Keratinocyte (primary cell): ENCODE results near the gene SPAG9. TPM values are rescaled to one million over a fixed set of nuclear protein-coding genes. Genes with fewer than 3 reads are reported as not detected.

Experiments used
- DNase-seq: peaks from one replicate; pipeline ENCODE4 v3.0.0-alpha.2; 2011; ENCODE audit warnings: low read depth, missing footprints, low spot score
- FAIRE-seq: peaks from 2 replicates; lab custom pipeline; 2011; peaks lifted over from hg19 to GRCh38; lab: Jason Lieb, UNC
- H2AFZ ChIP-seq: 2 replicates; pipeline ENCODE4 v1.6.0; 2012; ENCODE audit warnings: low read length, control low read depth, inconsistent platforms; ENCODE audit not compliant: control insufficient read depth
- H3K27ac ChIP-seq: 2 replicates; pipeline ENCODE4 v1.5.1; 2011; ENCODE audit warnings: low read length; ENCODE audit not compliant: control insufficient read depth, insufficient read depth
- H3K27me3 ChIP-seq: 3 replicates; pipeline ENCODE4 v1.6.0; 2011; ENCODE audit warnings: low read length; ENCODE audit not compliant: control insufficient read depth, insufficient read depth; ENCODE audit errors: extremely low read depth
- H3K36me3 ChIP-seq, 2 experiments: 2 replicates in 1 of 2; 3 replicates in 1 of 2; pipeline ENCODE4 v1.5.1; 2011; ENCODE audit warnings: low read length in 2 of 2, mild to moderate bottlenecking in 1 of 2; ENCODE audit not compliant: control insufficient read depth in 2 of 2, insufficient read depth in 2 of 2; ENCODE audit errors: extremely low read depth in 1 of 2
- H3K4me1 ChIP-seq: 3 replicates; pipeline ENCODE4 v1.5.1; 2011; ENCODE audit warnings: low read length; ENCODE audit not compliant: control insufficient read depth, insufficient read depth; ENCODE audit errors: extremely low read depth
- H3K4me2 ChIP-seq: 3 replicates; pipeline ENCODE4 v1.6.0; 2011; ENCODE audit warnings: low read depth, low read length; ENCODE audit not compliant: control insufficient read depth, insufficient read depth; ENCODE audit errors: extremely low read depth
- H3K4me3 ChIP-seq, 3 experiments: fragments of 200-600 bp in 1 of 3; sonication (generic) in 1 of 3; 2 replicates in 2 of 3; 3 replicates in 1 of 3; pipeline ENCODE4 v1.5.1; 2011 to 2016; ENCODE audit warnings: low read length in 3 of 3, mild to moderate bottlenecking in 3 of 3, control low read depth in 2 of 3, inconsistent platforms in 1 of 3, low read depth in 1 of 3, mixed read lengths in 1 of 3, mixed run types in 1 of 3, moderate library complexity in 1 of 3; ENCODE audit not compliant: control insufficient read depth in 2 of 3, insufficient read depth in 2 of 3; ENCODE audit errors: extremely low read depth in 1 of 3
- H3K79me2 ChIP-seq: 2 replicates; pipeline ENCODE4 v1.6.0; 2012; ENCODE audit warnings: low read length; ENCODE audit not compliant: control insufficient read depth, insufficient read depth
- H3K9ac ChIP-seq: 3 replicates; pipeline ENCODE4 v1.6.0; 2011; ENCODE audit warnings: low read length; ENCODE audit not compliant: control insufficient read depth, insufficient read depth; ENCODE audit errors: extremely low read depth
- H3K9me1 ChIP-seq: 3 replicates; pipeline ENCODE4 v1.6.0; 2011; ENCODE audit warnings: low read length; ENCODE audit not compliant: control insufficient read depth, insufficient read depth; ENCODE audit errors: extremely low read depth
- H3K9me3 ChIP-seq: 2 replicates; pipeline ENCODE4 v1.5.1; 2012; ENCODE audit warnings: low read depth, low read length; ENCODE audit not compliant: control insufficient read depth
- H4K20me1 ChIP-seq: 3 replicates; pipeline ENCODE4 v1.6.0; 2011; ENCODE audit warnings: low read length; ENCODE audit not compliant: control insufficient read depth, insufficient read depth; ENCODE audit errors: extremely low read depth
- CTCF ChIP-seq, 3 experiments: IDR thresholded peaks in 1 of 3; conservative IDR thresholded peaks in 1 of 3; optimal IDR thresholded peaks in 1 of 3; 2 replicates in 2 of 3; 3 replicates in 1 of 3; pipeline versions ENCODE3 to v1.5.1; 2011; ENCODE audit warnings: low read length in 3 of 3, mild to moderate bottlenecking in 3 of 3, moderate library complexity in 2 of 3, control low read depth in 1 of 3, inconsistent platforms in 1 of 3; ENCODE audit not compliant: insufficient read depth in 2 of 3; ENCODE audit errors: extremely low read depth in 1 of 3
- EZH2 ChIP-seq: IDR thresholded peaks from one replicate; pipeline ENCODE4 v1.6.1; 2012; ENCODE audit warnings: inconsistent platforms, mild to moderate bottlenecking, low read length, moderate library complexity
- dilution Hi-C: fragments of 300-500 bp; cut with MboI; formaldehyde crosslinking; loops from one replicate; pipeline ENCODE4 v1.7.0; 2020; ENCODE audit warnings: low sequenced_read_pairs; ENCODE audit not compliant: extremely low pct_ligation_motif_present
- polyA plus RNA-seq, 5 experiments: library from polyadenylated mRNA; depleted of rRNA in 3 of 5; stranded (reverse) in 3 of 5; stranded (forward) in 1 of 5; unstranded in 1 of 5; fragments of >200 nt; gene quantifications; 1 replicate in 1 of 5; 2 replicates in 3 of 5; 3 replicates in 1 of 5; pipeline versions ENCODE4 v1.2.1 to v1.2.3, GENCODE V29; 2011 to 2012; ENCODE audit warnings: missing spikeins in 2 of 5, low read depth in 1 of 5, low replicate concordance in 1 of 5

The SPAG9 gene
- polyA plus RNA-seq, 1 donor (not counting 4 experiments of a cell fraction or from before 2014, with no cell fraction given): 43.1 TPM

GRCh38 chr17:51029568-51030463 lies 90.9 kb downstream of the SPAG9 start:
- TF ChIP-seq EZH2: no peak
- no peak for TF ChIP-seq CTCF (optimal IDR thresholded peaks at IDR 0.05 in 1 of 3, IDR thresholded peaks at IDR 0.05 in 1 of 3, conservative IDR thresholded peaks at IDR 0.05 in 1 of 3; ENCODE audit: extremely low read depth in 1 of 3, insufficient read depth in 2 of 3, low read length in 3 of 3)
- H3K27ac ChIP-seq: peak overlapping the region; percentile 7
- no peaks in the 10 kb centered on the region for H3K79me2 ChIP-seq
- H3K36me3 ChIP-seq: peaks cover 0 to 2% of the 10 kb centered on the region in 2 experiments
- H3K4me1 ChIP-seq: peaks cover 3% of the 10 kb centered on the region
- no peaks in the 10 kb centered on the region for H4K20me1 ChIP-seq
- FAIRE-seq (no peak), DNase-seq (no peak)
- H3K27me3 ChIP-seq: no peaks in the 10 kb centered on the region
- peak overlapping the region; percentile 55 for H3K4me2 ChIP-seq
- no peak overlapping the region for H3K9ac ChIP-seq
- dilution Hi-C loops: no loop called here
- no peaks in the 10 kb centered on the region for H3K9me1 ChIP-seq
- H2AFZ ChIP-seq: no peak overlapping the region
- H3K4me3 ChIP-seq: peak overlapping the region in 1 of 3 experiments; percentile 17
- H3K9me3 ChIP-seq: no peaks in the 10 kb centered on the region

GRCh38 chr17:51029142-51029541 lies 91.5 kb downstream of the SPAG9 start:
- Histone ChIP-seq H3K9me3 (no peaks in the 10 kb centered on the region), H3K9me1 (no peaks in the 10 kb centered on the region), H3K9ac (no peak overlapping the region), H2AFZ (no peak overlapping the region), H3K4me3 (no peak overlapping the region), H3K4me2 (no peak overlapping the region), H4K20me1 (no peaks in the 10 kb centered on the region), H3K27ac (no peak overlapping the region), H3K79me2 (no peaks in the 10 kb centered on the region), H3K36me3 (peaks cover 0 to 2% of the 10 kb centered on the region in 2 experiments), H3K27me3 (no peaks in the 10 kb centered on the region), H3K4me1 (peaks cover 3% of the 10 kb centered on the region)
- DNase-seq: no peak
- FAIRE-seq: no peak
- dilution Hi-C loops: no loop called here
- TF ChIP-seq CTCF (optimal IDR thresholded peaks at IDR 0.05 in 1 of 3, IDR thresholded peaks at IDR 0.05 in 1 of 3, conservative IDR thresholded peaks at IDR 0.05 in 1 of 3; ENCODE audit: extremely low read depth in 1 of 3, insufficient read depth in 2 of 3, low read length in 3 of 3): no peak
- no peak for TF ChIP-seq EZH2
